ENCODE measurements around the gene STIM1. TPM values are rescaled to one million over a fixed set of nuclear protein-coding genes. Genes with fewer than 3 reads are reported as not detected.
"Not testable (repeated sequence)": the region's sequence is repeated elsewhere in the genome, so short reads cannot be mapped to it uniquely, and the experiment has no call there.

The STIM1 gene
- polyA plus RNA-seq, 4 donors, result 31.0 to 36.0 (median 33.7) TPM

DNA sequence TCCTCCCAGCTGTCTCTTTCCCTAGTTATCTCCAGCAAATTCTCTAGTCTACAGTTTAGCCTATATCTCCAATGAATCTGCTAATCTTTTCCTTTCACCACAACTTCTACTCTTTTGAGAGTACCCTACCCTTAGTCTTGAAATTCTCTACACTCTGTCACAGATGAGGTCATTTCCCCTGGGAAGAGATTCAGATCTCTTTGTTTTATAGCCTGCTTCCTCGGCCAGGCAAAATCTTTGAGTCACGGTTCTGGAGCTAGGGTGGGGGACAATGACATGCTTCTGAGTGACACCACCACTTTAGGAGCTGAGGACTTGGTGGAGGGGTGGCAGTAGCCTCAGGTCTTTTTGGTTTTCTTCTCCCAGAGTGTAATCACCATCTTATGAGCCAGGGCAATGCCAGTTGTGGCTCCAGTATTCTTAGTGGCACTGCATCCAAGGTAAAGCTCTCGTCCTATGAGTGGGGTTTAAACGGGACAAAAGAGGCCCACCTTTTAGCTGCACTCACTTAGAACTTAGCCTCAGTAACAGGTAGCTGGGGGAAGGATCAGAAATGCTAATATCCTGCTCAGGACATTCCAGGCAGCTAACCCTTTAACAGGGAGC lies 140.6 kb downstream of the STIM1 start:
- DNase-seq (ENCODE audit: low read depth in 4 of 4, low spot score in 3 of 4), result no peak

- no peak for DNase-seq (ENCODE audit: low read depth in 4 of 4, low spot score in 3 of 4)
These were observed 141.2 kb downstream of the STIM1 start for GRCh38 chr11:3996651-3997050.

- not testable (repeated sequence) for DNase-seq (ENCODE audit: low read depth in 4 of 4, low spot score in 3 of 4)
These were observed 149.3 kb downstream of the STIM1 start for GRCh38 chr11:4004753-4005152.

GRCh38 chr11:4006946-4007680 lies 151.6 kb downstream of the STIM1 start:
- no peak for DNase-seq (ENCODE audit: low read depth in 4 of 4, low spot score in 3 of 4)

- no peak for DNase-seq (ENCODE audit: low read depth in 4 of 4, low spot score in 3 of 4)
These were observed 152.7 kb downstream of the STIM1 start for GRCh38 chr11:4008116-4008515.

DNA sequence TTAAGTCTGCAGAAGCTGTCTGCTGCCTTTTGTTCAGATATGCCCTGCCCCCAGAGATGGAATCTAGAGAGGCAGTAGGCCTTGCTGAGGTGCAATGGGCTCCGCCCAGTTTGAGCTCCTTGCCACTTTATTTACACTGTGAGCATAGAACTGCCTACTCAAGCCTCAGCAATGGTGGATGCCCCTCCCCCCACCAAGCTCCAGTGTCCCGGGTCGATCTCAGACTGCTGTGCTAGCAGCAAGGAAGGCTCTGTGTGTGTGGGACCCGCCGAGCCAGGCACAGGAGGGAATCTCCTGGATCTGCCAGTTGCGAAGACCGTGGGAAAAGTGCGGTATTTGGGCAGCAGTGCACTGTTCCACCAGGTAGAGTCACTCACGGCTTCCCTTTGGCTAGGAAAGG lies 161.1 kb downstream of the STIM1 start:
- not testable (repeated sequence) for DNase-seq (ENCODE audit: low read depth in 4 of 4, low spot score in 3 of 4)

GRCh38 chr11:4017129-4017528 lies 161.7 kb downstream of the STIM1 start:
- DNase-seq (ENCODE audit: low read depth in 4 of 4, low spot score in 3 of 4), result no peak

DNA sequence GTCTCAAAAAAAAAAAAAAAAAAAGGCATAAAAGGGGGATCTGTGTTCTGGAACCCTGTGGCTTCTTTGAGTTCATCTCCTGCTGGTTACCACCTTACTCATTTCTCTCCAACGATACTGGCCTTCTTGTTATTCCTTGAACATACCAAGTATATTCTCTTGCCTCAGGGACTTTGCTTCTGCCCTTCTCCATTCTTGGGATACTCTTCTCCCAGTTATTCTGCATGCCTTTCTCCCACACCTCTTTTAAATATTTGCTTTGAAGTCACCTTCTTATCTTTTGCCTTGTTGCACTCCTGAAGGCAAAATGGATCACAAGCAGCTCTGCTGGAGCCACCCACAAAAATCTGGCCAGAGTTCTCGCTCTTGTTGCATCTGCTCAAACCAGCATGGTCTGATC lies 163.2 kb downstream of the STIM1 start:
- DNase-seq (ENCODE audit: low read depth in 4 of 4, low spot score in 3 of 4), result no peak

GRCh38 chr11:4019891-4020290 lies 164.4 kb downstream of the STIM1 start:
- DNase-seq (ENCODE audit: low read depth in 4 of 4, low spot score in 3 of 4), result no peak

DNA sequence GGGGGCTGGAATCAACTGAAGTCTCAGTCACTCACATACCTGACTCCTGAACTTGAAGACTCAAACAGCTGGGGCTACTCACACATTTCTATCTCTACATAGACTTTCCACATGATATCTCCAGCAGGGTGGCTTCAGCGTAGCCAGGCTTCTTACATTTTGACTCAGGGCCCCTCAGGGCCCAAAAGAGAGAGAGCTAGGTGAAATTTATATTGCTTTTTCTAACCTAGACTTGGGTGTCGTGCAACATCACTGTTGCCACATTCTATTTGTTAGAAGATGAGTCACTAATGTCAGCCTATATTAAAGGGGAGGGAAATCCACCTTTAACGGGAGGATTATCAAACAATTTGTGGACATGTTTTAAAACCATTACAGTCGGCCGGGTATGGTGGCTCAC lies 167.2 kb downstream of the STIM1 start:
- DNase-seq (ENCODE audit: low read depth in 4 of 4, low spot score in 3 of 4), result no peak

DNA sequence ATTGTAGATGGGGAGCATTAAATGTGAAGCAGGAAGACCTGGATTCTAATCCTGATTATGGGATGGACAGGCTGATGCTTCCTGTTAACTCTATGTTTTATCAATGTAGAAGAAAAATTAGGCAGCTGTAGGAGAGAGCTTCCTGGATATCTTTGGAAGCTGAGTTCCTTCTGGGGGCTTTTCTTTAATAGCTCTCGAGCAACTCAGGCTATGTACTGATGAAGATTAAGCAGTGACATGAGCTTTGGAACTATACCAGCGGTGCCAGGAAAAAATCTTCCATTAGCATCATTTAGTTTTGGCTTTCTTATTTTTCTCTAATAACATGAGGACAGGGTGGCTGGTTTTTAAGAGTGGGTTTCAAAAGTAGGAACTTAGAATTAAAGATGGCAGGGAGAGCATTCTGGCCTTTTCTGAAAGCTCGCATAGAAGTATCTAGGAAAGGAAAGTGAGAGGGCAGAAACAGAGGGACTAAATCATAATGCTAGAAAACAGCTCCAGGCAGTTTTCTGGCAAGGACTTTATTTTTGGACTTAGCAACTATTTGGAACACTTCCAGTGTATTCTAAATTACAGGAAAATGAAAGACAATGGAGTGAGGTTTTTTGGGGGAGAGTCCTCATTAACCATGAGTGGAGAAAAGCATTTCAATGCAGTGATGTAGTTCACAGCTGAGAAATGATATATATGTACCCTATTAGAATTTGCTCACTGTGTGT lies 169.9 kb downstream of the STIM1 start:
- peak; percentile 45 to 73 (median 57) for DNase-seq (ENCODE audit: low read depth in 4 of 4, low spot score in 3 of 4)

DNA sequence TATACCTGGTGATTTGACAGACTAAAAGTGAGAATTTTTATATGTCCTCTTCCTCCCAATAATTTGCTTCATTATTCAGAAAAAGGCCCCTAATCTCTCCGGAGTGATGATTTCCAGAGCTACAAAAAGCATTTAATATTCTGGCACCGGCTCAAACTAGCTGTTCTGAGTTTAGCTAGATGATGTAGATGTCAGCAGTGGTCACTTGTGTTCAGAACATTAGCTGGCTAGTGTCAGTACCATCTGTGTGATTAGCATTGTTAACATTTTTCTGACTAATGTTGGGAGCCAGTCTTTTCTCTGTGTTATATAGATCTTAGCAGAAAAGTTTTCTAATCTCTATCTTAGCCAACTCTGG lies 170.5 kb downstream of the STIM1 start:
- peak in 2 of 4 donors; percentile 7 to 28 for DNase-seq (ENCODE audit: low read depth in 4 of 4, low spot score in 3 of 4)

DNA sequence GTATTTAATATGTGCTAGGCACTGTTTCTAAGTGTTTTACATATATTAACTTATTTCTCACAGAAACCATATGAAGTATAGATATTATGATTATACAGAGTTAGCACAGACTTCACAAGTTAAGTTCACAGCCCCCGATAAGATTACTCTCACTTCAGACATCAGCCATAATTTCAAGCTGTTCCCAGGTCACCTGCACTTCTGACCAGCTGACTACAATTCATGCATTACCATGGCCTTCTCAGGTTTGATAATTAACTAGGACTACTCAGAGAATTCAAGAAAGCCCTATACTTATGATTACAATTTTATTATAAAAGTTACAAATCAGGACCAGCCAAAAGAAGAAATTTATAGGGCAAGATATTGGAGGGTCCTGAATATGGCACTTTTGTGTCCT lies 170.9 kb downstream of the STIM1 start:
- DNase-seq (ENCODE audit: low read depth in 4 of 4, low spot score in 3 of 4), result no peak

DNA sequence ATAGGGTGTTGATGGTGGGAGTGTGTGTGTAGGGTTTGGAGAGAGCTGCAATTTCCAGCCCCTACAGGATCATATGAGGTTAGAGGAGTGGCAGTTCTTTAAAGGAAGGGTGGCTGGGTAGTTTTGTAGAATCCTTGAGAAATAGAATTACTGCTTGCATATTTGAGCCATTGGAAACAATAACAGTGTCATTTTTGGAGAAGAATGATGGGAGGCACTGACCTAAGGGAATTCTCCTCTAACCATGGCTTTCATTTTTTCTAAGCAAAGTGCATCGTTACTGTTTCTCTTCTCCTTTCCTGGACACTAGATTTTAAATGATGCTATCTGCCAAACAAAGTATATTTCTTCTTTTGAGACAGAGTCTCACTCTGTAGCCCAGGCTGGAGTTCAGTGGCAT lies 172.3 kb downstream of the STIM1 start:
- DNase-seq (ENCODE audit: low read depth in 4 of 4, low spot score in 3 of 4), result no peak

DNA sequence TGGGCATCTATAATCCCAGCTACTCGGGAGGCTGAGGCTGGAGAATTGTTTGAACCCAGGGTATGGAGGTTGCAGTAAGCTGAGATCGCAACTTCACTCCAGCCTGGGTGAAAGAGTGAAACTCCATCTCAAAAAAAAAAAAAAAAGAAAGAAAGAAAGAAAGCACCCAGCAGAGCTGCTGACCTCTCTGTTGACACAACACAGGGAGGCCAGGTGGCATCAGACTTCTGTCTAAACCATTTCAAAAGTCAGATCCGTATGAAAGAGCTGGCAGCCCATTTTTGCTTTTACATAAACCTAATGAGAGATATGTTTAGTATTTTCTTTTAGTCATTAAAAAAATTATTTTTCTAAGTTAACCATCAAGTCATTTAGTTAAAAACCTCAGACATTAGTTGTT lies 174.7 kb downstream of the STIM1 start:
- no peak for DNase-seq (ENCODE audit: low read depth in 4 of 4, low spot score in 3 of 4)

DNA sequence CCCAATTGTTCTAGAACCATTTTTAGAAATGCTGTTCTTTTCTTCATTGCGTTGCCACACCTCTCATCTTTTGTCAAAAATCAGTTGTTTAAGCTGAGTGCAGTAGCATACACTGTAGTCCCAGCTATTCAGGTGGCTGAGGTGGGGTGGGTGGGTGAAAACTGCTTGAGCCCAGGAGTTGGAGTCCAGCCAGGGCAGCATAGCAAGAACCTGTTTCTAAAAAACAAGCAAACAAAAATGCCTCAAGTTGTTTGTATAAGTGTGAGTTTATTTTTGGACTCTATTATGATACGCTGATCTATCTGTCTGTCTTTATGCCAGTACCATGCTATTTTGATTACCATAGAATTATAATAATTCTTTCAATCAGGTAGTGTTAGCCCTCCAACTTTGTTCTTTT lies 176.6 kb downstream of the STIM1 start:
- no peak for DNase-seq (ENCODE audit: low read depth in 4 of 4, low spot score in 3 of 4)

- DNase-seq (ENCODE audit: low read depth in 4 of 4, low spot score in 3 of 4), result no peak
These were observed 180.5 kb downstream of the STIM1 start for GRCh38 chr11:4035985-4036384.

DNA sequence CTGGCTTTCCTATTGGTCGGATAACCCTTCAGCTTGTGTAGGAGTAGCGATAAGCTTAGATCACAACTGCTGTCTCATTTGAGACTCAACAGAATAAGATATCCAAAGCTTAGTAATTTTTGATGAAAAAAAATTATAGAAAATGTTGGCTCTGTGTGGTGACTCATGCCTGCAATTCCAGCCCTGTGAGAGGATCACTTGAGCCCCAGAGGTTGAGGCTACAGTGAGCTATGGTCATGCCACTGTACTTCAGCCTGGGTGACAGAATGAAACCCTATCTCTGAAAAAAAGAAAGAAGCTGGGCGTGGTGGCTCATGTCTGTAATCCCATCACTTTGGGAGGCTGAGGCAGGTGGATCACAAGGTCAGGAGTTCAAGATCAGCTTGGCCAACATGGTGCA lies 183.5 kb downstream of the STIM1 start:
- no peak for DNase-seq (ENCODE audit: low read depth in 4 of 4, low spot score in 3 of 4)

- DNase-seq (ENCODE audit: low read depth in 4 of 4, low spot score in 3 of 4), result no peak
These were observed 185.0 kb downstream of the STIM1 start for GRCh38 chr11:4040461-4040860.

DNA sequence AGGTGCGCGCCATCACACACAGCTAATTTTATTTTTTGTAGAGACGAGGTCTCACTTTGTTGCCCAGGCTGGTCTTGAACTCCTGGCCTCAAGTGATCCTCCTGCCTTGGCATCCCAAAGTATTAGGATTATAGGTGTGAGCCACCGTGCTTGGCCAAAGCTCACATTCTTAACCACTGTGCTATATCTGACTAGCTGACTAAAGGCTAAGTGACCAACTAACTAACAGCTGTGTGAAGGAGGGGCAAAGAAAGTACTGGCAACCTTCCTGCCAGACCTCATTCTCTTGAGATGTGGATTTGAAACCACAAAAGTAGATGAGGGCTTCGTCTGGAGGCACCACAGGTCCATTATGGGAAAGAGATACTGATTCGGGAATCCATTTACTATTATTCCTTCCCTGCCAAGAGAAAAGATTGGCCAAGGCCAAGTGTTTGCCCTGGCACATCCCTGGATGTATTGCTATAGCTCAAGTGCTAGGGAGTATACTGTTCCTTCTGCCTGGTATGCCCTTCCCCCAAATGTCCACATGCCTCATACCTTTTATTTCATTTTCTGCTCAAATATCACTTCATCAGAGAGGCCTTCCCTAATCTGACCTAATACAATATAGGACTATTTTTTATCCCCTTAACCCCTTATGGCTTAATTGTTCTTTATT lies 186.4 kb downstream of the STIM1 start:
- no peak for DNase-seq (ENCODE audit: low read depth in 4 of 4, low spot score in 3 of 4)

DNA sequence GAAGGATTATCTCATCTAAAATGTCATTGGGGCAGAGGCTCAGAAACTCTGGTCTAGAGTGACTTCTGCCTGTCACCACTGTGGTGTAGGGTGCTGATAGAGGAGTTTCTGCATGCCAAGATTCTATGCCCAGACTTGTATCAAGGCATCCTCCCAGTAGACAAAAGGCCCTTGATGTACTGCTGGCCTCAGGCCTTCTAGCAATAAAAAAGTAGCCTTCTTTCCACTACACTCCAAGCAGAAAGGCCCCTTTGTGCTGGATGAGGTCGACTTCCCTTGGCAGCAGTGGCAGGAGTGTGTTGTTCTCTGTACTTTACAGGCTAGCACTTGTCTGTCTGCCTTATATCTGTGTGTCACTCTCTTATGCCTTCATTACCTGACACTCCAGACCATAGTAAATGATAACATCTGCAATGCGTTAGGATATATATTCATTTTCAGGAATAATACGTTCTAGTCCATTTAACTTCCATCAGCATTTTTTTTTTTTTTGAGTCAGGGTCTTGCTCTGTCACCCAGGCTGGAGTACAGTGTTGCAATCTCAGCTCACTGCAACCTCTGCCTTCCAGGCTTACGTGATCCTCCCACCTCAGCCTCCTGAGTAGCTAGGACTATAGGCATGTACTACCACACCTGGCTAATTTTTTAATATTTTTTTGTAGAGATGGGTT lies 189.6 kb downstream of the STIM1 start:
- no peak for DNase-seq (ENCODE audit: low read depth in 4 of 4, low spot score in 3 of 4)
